GM12873 (cell line): ENCODE results near the gene ZNF565.

Experiments used
- TF ChIP-seq, protein P1 (sequence below): IDR thresholded peaks from 2 replicates; pipeline ENCODE4 v1.5.1; 2012; ENCODE audit warnings: low read depth, mild to moderate bottlenecking, moderate library complexity, low read length, control low read depth; ENCODE audit not compliant: insufficient read depth; ENCODE audit errors: missing control alignments

ZNF565 gene

DNA sequence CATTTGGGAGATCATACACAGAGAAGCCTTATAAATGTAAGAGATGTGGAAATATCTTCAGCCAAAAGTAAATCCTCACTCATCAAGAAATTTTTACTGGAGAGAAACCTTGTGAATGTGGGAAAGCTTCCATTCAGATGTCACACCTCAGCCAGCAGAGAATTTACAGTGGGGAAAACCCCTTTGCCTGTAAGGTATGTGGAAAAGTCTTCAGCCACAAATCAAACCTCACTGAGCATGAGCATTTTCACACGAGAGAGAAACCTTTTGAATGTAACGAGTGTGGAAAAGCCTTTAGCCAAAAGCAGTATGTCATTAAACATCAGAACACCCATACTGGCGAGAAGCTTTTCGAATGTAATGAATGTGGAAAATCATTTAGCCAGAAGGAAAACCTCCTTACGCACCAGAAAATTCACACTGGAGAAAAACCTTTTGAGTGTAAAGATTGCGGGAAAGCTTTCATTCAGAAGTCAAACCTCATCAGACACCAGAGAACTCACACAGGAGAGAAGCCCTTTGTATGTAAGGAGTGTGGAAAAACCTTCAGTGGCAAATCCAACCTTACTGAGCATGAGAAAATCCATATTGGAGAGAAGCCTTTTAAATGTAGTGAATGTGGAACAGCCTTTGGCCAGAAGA, 22.0 kb upstream of the ZNF565 start:
- TF ChIP-seq, protein P1, sequence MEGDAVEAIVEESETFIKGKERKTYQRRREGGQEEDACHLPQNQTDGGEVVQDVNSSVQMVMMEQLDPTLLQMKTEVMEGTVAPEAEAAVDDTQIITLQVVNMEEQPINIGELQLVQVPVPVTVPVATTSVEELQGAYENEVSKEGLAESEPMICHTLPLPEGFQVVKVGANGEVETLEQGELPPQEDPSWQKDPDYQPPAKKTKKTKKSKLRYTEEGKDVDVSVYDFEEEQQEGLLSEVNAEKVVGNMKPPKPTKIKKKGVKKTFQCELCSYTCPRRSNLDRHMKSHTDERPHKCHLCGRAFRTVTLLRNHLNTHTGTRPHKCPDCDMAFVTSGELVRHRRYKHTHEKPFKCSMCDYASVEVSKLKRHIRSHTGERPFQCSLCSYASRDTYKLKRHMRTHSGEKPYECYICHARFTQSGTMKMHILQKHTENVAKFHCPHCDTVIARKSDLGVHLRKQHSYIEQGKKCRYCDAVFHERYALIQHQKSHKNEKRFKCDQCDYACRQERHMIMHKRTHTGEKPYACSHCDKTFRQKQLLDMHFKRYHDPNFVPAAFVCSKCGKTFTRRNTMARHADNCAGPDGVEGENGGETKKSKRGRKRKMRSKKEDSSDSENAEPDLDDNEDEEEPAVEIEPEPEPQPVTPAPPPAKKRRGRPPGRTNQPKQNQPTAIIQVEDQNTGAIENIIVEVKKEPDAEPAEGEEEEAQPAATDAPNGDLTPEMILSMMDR = no peak

DNA sequence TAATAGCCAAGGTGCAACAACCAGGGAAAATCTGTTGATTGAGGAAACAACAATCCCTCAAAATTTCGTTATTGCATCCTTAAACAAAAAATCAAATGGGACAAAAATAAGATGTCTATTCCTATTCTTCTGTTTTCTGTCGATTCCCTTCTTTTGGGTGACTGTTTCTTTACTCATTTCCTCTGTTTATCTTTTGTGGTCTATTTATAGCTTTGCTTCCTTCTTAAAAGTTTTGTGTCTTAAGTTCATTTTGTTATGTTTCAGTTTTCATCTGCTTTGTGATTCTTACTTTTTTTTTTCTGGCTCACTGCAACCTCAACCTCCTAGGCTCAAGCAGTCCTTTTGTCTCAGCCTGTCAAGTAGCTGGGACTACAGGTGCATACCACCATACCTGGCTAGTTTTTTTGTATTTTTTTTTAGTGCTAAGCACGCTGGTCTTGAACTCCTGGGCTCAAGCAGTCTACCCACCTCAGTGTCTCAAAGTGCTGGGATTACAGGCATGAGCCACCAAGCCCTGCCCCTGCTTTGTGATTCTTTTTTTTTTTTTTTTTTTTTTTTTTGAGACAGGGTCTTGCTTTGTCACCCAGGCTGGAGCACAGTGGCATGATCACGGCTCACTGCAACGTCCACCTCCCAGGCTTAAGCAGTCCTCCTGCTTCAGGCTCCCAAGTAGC, 10.9 kb upstream of the ZNF565 start:
- TF ChIP-seq, protein P1 = no peak

DNA sequence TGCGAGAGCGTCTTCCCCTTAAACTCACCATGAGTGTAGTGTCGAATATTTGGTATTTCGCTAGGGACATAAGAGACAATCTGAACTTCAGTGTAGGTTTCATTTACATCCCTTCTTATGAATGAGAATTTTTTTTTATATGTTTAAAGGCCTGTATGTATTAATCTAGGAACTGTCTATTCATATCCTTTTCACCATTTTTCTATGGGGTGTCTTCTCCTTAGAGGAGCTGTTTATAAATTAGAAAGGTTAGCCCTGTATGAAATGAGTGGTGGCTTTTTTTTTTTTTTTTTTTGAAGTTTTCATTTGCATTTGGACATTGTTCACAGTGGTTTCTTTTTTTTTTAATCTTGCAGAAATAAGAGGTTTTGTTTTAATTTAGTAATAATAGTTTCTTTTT, 8.0 kb upstream of the ZNF565 start:
- TF ChIP-seq, protein P1 = no peak

DNA sequence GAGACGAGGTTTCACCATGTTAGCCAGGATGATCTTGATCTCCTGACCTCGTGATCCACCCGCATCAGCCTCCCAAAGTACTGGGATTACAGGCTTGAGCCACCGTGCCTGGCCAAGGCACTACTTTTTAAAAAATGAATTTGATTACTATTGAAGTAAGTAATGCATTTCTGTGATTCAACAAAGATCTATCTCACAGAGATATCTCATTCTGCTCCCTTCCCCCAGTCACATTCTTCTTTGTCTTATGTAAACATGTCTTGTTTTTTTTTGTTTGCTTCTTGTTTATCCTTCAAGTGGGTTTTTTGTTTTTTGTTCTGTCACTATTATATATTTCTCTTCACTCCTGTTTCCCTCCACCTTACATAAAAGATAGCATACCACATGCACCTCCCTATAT, 7.0 kb upstream of the ZNF565 start:
- TF ChIP-seq, protein P1 = no peak

DNA sequence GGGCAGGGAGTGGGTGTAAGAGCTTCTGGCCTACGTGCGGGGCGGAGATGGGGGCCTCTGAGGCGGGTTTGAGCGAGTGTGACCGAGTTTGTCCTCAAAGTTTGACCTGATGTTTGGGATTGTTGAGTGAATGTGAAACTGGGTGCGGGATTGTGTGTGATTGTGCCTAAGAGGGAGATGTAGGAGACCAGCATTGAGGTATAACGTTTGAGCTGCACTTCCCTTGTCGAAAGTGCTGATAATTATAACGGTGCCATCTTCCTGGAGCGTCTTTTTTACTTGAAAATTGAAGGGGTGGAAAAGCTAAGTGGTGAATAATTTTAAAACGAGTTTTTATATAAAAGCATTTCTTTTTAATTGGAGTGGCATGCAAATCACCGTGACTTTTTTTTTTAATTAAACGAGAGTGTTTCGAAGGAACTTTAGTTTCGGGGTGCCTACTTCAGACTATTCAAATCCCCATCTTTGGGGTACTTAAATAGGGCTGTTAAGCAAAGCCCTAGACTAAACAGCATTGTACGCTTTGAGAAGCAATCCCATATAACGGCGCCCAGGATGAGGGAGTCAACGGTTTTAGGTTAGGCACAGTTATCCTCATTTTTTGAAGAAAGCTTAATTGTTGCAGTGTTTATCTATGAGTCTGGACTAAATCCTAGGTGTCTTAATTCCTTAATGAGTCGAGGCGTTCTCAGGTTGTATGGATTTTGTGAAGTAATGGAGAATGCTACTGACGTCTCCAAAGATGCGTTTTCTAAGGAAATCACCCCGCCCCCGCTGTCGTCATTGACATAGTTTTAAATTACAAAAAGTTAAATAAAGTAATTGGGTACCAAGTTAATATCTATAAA, 1.0 kb upstream of the ZNF565 start:
- TF ChIP-seq, protein P1 = no peak

DNA sequence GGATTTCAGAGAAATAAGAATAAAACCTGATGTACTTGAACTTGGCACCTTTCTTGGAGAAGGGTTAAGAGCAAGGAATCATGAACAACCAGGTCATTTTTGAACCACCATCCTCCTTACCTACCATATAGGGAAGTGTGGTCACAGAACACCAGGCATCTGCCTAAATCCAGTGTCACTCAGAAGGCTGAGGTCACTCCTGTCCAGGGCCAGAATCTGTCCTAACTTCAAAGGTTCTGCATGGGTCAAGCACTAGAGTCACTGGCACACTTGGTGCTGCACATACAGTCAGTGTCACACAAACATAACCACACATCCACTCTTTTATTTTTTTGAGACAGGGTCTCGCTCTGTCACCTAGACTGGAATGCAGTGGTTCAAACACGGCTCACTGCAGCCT, 1.6 kb downstream of the ZNF565 start:
- TF ChIP-seq, protein P1 = no peak

DNA sequence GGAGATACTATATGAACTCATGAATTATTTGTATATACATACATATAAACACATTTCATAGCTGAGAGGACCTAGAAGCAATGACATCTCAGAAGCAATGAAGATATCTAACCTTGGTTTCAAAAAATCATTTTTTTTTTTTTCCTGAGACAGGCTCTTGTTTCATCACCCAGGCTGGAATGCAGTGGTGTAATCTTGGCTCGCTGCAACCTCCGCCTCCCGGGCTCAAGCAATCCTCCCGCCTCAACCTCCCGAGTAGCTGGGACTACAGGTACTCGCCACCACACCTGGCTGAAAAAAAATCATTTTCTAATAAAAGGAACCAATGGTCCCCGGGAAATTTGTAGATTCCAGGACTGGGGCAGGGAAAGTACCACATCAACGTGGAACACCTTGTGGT, 4.0 kb downstream of the ZNF565 start:
- TF ChIP-seq, protein P1 = no peak
